Measurements from ENCODE around the gene RHBDL1.

The RHBDL1 gene

GRCh38 chr16:670485-671352, 4.8 kb upstream of the RHBDL1 start:
- Histone ChIP-seq H3K4me1 (ENCODE audit: control extremely low read depth in 1 of 4, control insufficient read depth in 4 of 4, insufficient read depth in 4 of 4, low read length in 3 of 4) (peaks cover 0 to 28% (median 23%) of the 10 kb centered on the region in 4 experiments), H3K36me3 (ENCODE audit: control insufficient read depth in 4 of 4, insufficient read depth in 4 of 4, low read length in 3 of 4) (peaks cover 2 to 63% (median 41%) of the 10 kb centered on the region in 4 experiments), H3K9me3 (ENCODE audit: control extremely low read depth in 1 of 5, control insufficient read depth in 4 of 5, insufficient read depth in 2 of 5, low read depth in 1 of 5, low read length in 4 of 5) (no peaks in the 10 kb centered on the region), H3K4me3 (ENCODE audit: control insufficient read depth in 1 of 7, extremely low read depth in 1 of 7, insufficient read depth in 4 of 7, low read depth in 2 of 7, low read length in 6 of 7) (no peak overlapping the region), H3K27ac (ENCODE audit: insufficient read depth in 1 of 2, low read depth in 1 of 2, low read length in 2 of 2, poor library complexity in 1 of 2, severe bottlenecking in 2 of 2) (no peak overlapping the region), H3K27me3 (replicated peaks in 2 of 5; ENCODE audit: control insufficient read depth in 4 of 5, insufficient read depth in 5 of 5, low read length in 4 of 5) (peaks cover 0 to 12% (median 0%) of the 10 kb centered on the region in 5 experiments)
- ChIA-PET CTCF (interaction anchor here (1.0 to 1.6 kb wide), 3 partner anchors 8 to 18 kb away, joined by 3 to 4 read pairs (median 4); no protein-coding TSS in a partner anchor), POLR2A (no interaction called here)
- WGBS (ENCODE audit: insufficient coverage), result 98% methylated on average over 45 of the region's 52 CpGs
- no peak for DNase-seq

- H3K4me1 ChIP-seq (ENCODE audit: control extremely low read depth in 1 of 4, control insufficient read depth in 4 of 4, insufficient read depth in 4 of 4, low read length in 3 of 4), result peaks cover 0 to 29% (median 23%) of the 10 kb centered on the region in 4 experiments
- peaks cover 2 to 58% (median 41%) of the 10 kb centered on the region in 4 experiments for H3K36me3 ChIP-seq (ENCODE audit: control insufficient read depth in 4 of 4, insufficient read depth in 4 of 4, low read length in 3 of 4)
- no peak overlapping the region for H3K4me3 ChIP-seq (ENCODE audit: control insufficient read depth in 1 of 7, extremely low read depth in 1 of 7, insufficient read depth in 4 of 7, low read depth in 2 of 7, low read length in 6 of 7)
- DNase-seq, result no peak
- no peak overlapping the region for H3K27ac ChIP-seq (ENCODE audit: insufficient read depth in 1 of 2, low read depth in 1 of 2, low read length in 2 of 2, poor library complexity in 1 of 2, severe bottlenecking in 2 of 2)
- 93% methylated on average over 27 of the region's 40 CpGs for WGBS (ENCODE audit: insufficient coverage)
- H3K9me3 ChIP-seq (ENCODE audit: control extremely low read depth in 1 of 5, control insufficient read depth in 4 of 5, insufficient read depth in 2 of 5, low read depth in 1 of 5, low read length in 4 of 5), result no peaks in the 10 kb centered on the region
- ChIA-PET POLR2A (no interaction called here), CTCF (interaction anchor here (1.1 to 1.6 kb wide), 2 partner anchors 10 to 17 kb away, joined by 4 read pairs; no protein-coding TSS in a partner anchor)
- peaks cover 0 to 19% (median 2%) of the 10 kb centered on the region in 5 experiments for H3K27me3 ChIP-seq (replicated peaks in 2 of 5; ENCODE audit: control insufficient read depth in 4 of 5, insufficient read depth in 5 of 5, low read length in 4 of 5)
These were observed 3.9 kb upstream of the RHBDL1 start for GRCh38 chr16:671353-672131.

GRCh38 chr16:672371-672770, 3.1 kb upstream of the RHBDL1 start:
- DNase-seq, result no peak
- Histone ChIP-seq H3K4me1 (ENCODE audit: control extremely low read depth in 1 of 4, control insufficient read depth in 4 of 4, insufficient read depth in 4 of 4, low read length in 3 of 4) (peaks cover 0 to 26% (median 21%) of the 10 kb centered on the region in 4 experiments), H3K9me3 (ENCODE audit: control extremely low read depth in 1 of 5, control insufficient read depth in 4 of 5, insufficient read depth in 2 of 5, low read depth in 1 of 5, low read length in 4 of 5) (no peaks in the 10 kb centered on the region), H3K27ac (ENCODE audit: insufficient read depth in 1 of 2, low read depth in 1 of 2, low read length in 2 of 2, poor library complexity in 1 of 2, severe bottlenecking in 2 of 2) (no peak overlapping the region), H3K36me3 (ENCODE audit: control insufficient read depth in 4 of 4, insufficient read depth in 4 of 4, low read length in 3 of 4) (peaks cover 2 to 50% (median 41%) of the 10 kb centered on the region in 4 experiments), H3K4me3 (ENCODE audit: control insufficient read depth in 1 of 7, extremely low read depth in 1 of 7, insufficient read depth in 4 of 7, low read depth in 2 of 7, low read length in 6 of 7) (no peak overlapping the region), H3K27me3 (replicated peaks in 2 of 5; ENCODE audit: control insufficient read depth in 4 of 5, insufficient read depth in 5 of 5, low read length in 4 of 5) (peaks cover 0 to 27% (median 2%) of the 10 kb centered on the region in 5 experiments)
- WGBS (ENCODE audit: insufficient coverage), result over 99% methylated on average over 16 of the region's 19 CpGs
- CTCF ChIA-PET, result interaction anchor here (1.6 kb wide), 1 partner anchor 16 kb away, joined by 4 read pairs; no protein-coding TSS in a partner anchor
- POLR2A ChIA-PET, result no interaction called here

GRCh38 chr16:672851-673250, 2.6 kb upstream of the RHBDL1 start:
- WGBS (ENCODE audit: insufficient coverage), result 96% methylated on average over 19 of the region's 21 CpGs
- Histone ChIP-seq H3K9me3 (ENCODE audit: control extremely low read depth in 1 of 5, control insufficient read depth in 4 of 5, insufficient read depth in 2 of 5, low read depth in 1 of 5, low read length in 4 of 5) (no peaks in the 10 kb centered on the region), H3K27ac (ENCODE audit: insufficient read depth in 1 of 2, low read depth in 1 of 2, low read length in 2 of 2, poor library complexity in 1 of 2, severe bottlenecking in 2 of 2) (no peak overlapping the region), H3K4me3 (ENCODE audit: control insufficient read depth in 1 of 7, extremely low read depth in 1 of 7, insufficient read depth in 4 of 7, low read depth in 2 of 7, low read length in 6 of 7) (no peak overlapping the region), H3K4me1 (ENCODE audit: control extremely low read depth in 1 of 4, control insufficient read depth in 4 of 4, insufficient read depth in 4 of 4, low read length in 3 of 4) (peaks cover 0 to 22% (median 19%) of the 10 kb centered on the region in 4 experiments), H3K36me3 (ENCODE audit: control insufficient read depth in 4 of 4, insufficient read depth in 4 of 4, low read length in 3 of 4) (peaks cover 2 to 50% (median 40%) of the 10 kb centered on the region in 4 experiments), H3K27me3 (replicated peaks in 2 of 5; ENCODE audit: control insufficient read depth in 4 of 5, insufficient read depth in 5 of 5, low read length in 4 of 5) (peaks cover 0 to 32% (median 2%) of the 10 kb centered on the region in 5 experiments)
- ChIA-PET CTCF (interaction anchor here (1.0 kb wide), 1 partner anchor 11 kb away, joined by 4 read pairs; the partner anchor contains the start of gene JMJD8), POLR2A (no interaction called here)
- DNase-seq, result no peak

DNA sequence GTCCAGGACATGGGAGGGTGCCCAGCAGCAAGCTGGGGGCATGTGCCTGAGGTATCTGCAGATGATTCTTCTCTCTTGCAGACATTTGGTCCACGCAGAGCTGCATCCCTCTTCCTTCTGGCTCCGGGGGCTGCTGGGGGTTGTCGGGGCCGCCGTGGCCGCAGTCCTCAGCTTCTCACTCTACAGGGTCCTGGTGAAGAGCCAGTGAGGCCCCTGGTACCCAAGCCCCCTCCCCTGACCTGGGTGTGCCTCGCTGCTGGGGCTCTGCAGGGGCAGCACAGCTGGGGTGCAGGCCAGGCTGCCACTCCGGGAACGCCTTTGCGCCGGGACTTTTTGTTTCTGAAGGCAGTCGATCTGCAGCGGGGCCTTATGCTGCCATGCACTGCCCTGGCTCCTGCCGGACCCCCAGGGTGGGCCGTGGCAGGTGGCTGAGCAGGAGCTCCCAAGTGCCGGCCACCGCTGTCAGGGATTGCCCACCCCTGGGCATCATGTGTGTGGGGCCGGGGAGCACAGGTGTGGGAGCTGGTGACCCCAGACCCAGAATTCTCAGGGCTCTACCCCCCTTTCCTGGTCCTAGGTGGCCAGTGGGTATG, 2.0 kb upstream of the RHBDL1 start:
- DNase-seq, result no peak
- H3K4me3 ChIP-seq (ENCODE audit: control insufficient read depth in 1 of 7, extremely low read depth in 1 of 7, insufficient read depth in 4 of 7, low read depth in 2 of 7, low read length in 6 of 7), result no peak overlapping the region
- H3K27me3 ChIP-seq (replicated peaks in 2 of 5; ENCODE audit: control insufficient read depth in 4 of 5, insufficient read depth in 5 of 5, low read length in 4 of 5), result peaks cover 0 to 32% (median 2%) of the 10 kb centered on the region in 5 experiments
- H3K4me1 ChIP-seq (ENCODE audit: control extremely low read depth in 1 of 4, control insufficient read depth in 4 of 4, insufficient read depth in 4 of 4, low read length in 3 of 4), result peaks cover 0 to 19% (median 17%) of the 10 kb centered on the region in 4 experiments
- no peak overlapping the region for H3K27ac ChIP-seq (ENCODE audit: insufficient read depth in 1 of 2, low read depth in 1 of 2, low read length in 2 of 2, poor library complexity in 1 of 2, severe bottlenecking in 2 of 2)
- 93% methylated on average over 18 of the region's 18 CpGs for WGBS (ENCODE audit: insufficient coverage)
- no peaks in the 10 kb centered on the region for H3K9me3 ChIP-seq (ENCODE audit: control extremely low read depth in 1 of 5, control insufficient read depth in 4 of 5, insufficient read depth in 2 of 5, low read depth in 1 of 5, low read length in 4 of 5)
- H3K36me3 ChIP-seq (ENCODE audit: control insufficient read depth in 4 of 4, insufficient read depth in 4 of 4, low read length in 3 of 4), result peaks cover 2 to 50% (median 40%) of the 10 kb centered on the region in 4 experiments
- POLR2A ChIA-PET, result no interaction called here
- CTCF ChIA-PET, result interaction anchor here (0.8 to 1.0 kb wide), 2 partner anchors 10 to 79 kb away, joined by 3 to 4 read pairs; partner anchors contain the start of gene JMJD8

DNA sequence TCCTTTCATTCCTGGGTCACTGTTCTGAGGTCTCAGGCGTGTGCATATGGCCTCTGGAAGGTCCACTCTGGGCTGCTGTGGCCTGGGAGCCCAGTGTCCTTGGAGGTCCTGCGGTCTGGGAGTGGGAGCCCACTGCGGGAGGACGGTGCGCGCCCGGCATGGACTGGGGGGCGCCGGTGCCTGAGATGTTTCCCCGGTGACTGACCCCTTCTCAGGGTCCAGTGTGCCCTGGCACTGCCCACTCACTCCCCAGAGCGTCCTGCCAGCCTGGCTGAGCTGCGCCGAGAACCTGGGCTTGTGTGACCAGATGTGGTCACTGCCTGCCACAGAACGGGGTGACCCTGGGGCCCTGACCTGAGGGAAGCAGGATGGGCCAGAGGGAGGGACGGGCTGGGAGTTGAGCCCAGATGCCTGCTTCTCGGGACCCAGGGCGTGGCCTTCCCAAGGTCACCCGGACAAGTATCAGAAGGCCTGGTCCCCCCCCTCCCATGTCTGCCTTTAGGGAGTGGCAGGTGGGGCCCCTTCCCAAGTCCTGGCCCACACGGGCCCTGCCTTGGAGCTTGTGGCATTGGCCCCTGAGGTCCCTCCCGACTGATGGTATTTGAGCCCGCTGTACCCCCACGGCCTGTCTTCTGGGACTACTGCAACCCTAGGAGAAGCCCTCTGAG, 1.1 kb upstream of the RHBDL1 start:
- 95% methylated on average over 19 of the region's 22 CpGs for WGBS (ENCODE audit: insufficient coverage)
- ChIA-PET POLR2A (no interaction called here), CTCF (interaction anchor here (0.8 kb wide), 1 partner anchor 78 kb away, joined by 3 read pairs; no protein-coding TSS in a partner anchor)
- no peaks in the 10 kb centered on the region for H3K9me3 ChIP-seq (ENCODE audit: control extremely low read depth in 1 of 5, control insufficient read depth in 4 of 5, insufficient read depth in 2 of 5, low read depth in 1 of 5, low read length in 4 of 5)
- no peak for DNase-seq
- peaks cover 0 to 17% (median 14%) of the 10 kb centered on the region in 4 experiments for H3K4me1 ChIP-seq (ENCODE audit: control extremely low read depth in 1 of 4, control insufficient read depth in 4 of 4, insufficient read depth in 4 of 4, low read length in 3 of 4)
- H3K4me3 ChIP-seq (ENCODE audit: control insufficient read depth in 1 of 7, extremely low read depth in 1 of 7, insufficient read depth in 4 of 7, low read depth in 2 of 7, low read length in 6 of 7), result no peak overlapping the region
- peaks cover 0 to 32% (median 2%) of the 10 kb centered on the region in 5 experiments for H3K27me3 ChIP-seq (replicated peaks in 2 of 5; ENCODE audit: control insufficient read depth in 4 of 5, insufficient read depth in 5 of 5, low read length in 4 of 5)
- H3K36me3 ChIP-seq (ENCODE audit: control insufficient read depth in 4 of 4, insufficient read depth in 4 of 4, low read length in 3 of 4), result peaks cover 2 to 49% (median 40%) of the 10 kb centered on the region in 4 experiments
- no peak overlapping the region for H3K27ac ChIP-seq (ENCODE audit: insufficient read depth in 1 of 2, low read depth in 1 of 2, low read length in 2 of 2, poor library complexity in 1 of 2, severe bottlenecking in 2 of 2)

Measured in common myeloid progenitor, CD34-positive (primary cell).